Hepatocyte (in vitro differentiated cells): ENCODE measurements around the gene HOXA11.

Experiments used
- CTCF ChIP-seq: fragments of 200-600 bp; sonication (generic); IDR thresholded peaks from 2 replicates; pipeline ENCODE4 v1.5.1; 2016; ENCODE audit warnings: antibody characterized with exemption, mild to moderate bottlenecking; ENCODE audit not compliant: poor library complexity
- EZH2phosphoT487 ChIP-seq: fragments of 200-600 bp; sonication (generic); IDR thresholded peaks from one replicate; pipeline ENCODE4 v1.6.1; 2018; ENCODE audit warnings: antibody characterized with exemption, mild to moderate bottlenecking, low read depth, moderate library complexity; ENCODE audit not compliant: unreplicated experiment, severe bottlenecking

GRCh38 chr7:27224983-27225934 is 40.2 kb upstream of the HOXA11 start:
- peak; percentile 76 for TF ChIP-seq EZH2phosphoT487
- TF ChIP-seq CTCF = no peak
